HG02763 (cell line): ENCODE data around the gene EIF1AD.
"Not testable (repeated sequence)": the region's sequence is repeated elsewhere in the genome, so short reads cannot be mapped to it uniquely, and the experiment has no call there.

Experiments used
- ATAC-seq: cut with Tn5 transposase; IDR thresholded peaks from one replicate; pipeline ENCODE4 v1.9.1; 2021; ENCODE audit warnings: mild to moderate bottlenecking, moderate library complexity; ENCODE audit not compliant: unreplicated experiment

EIF1AD gene

GRCh38 chr11:66001942-66002647 lies at the start of gene EIF1AD, which contains the start of gene BANF1:
Gene EIF1AD, minus strand, starts transcription at chr11:66002157. Its CDS starts 1,768 bp downstream, at chr11:66000389.
Gene BANF1, plus strand, starts transcription at chr11:66002503. Its CDS starts 748 bp downstream, at chr11:66003251.
- ATAC-seq: peak; percentile 76

- ATAC-seq: no peak
These were observed 49.4 kb upstream of the EIF1AD start for GRCh38 chr11:66051371-66051765.

GRCh38 chr11:66050581-66051231 lies 48.7 kb upstream of the EIF1AD start:
- ATAC-seq: no peak

- ATAC-seq: no peak
These were observed 46.8 kb upstream of the EIF1AD start, which contains the start of gene GAL3ST3 for GRCh38 chr11:66048547-66049323. Gene GAL3ST3, minus strand, starts transcription at chr11:66049161. Its CDS starts 3,746 bp downstream, at chr11:66045415.

- ATAC-seq: no peak
These were observed 45.8 kb upstream of the EIF1AD start for GRCh38 chr11:66047541-66048365.

- no peak for ATAC-seq
These were observed 44.9 kb upstream of the EIF1AD start for GRCh38 chr11:66046901-66047300.

- no peak for ATAC-seq
These were observed 43.3 kb upstream of the EIF1AD start for GRCh38 chr11:66045177-66045639.

- ATAC-seq: no peak
These were observed 42.8 kb upstream of the EIF1AD start for GRCh38 chr11:66044757-66045156.

GRCh38 chr11:66042996-66043906 lies 41.3 kb upstream of the EIF1AD start:
- no peak for ATAC-seq

GRCh38 chr11:66042227-66042995 lies 40.5 kb upstream of the EIF1AD start:
- ATAC-seq: no peak

- no peak for ATAC-seq
These were observed 37.8 kb upstream of the EIF1AD start for GRCh38 chr11:66039765-66040164.

GRCh38 chr11:66037327-66037726 lies 35.4 kb upstream of the EIF1AD start:
- no peak for ATAC-seq

GRCh38 chr11:66036334-66036710 lies 34.4 kb upstream of the EIF1AD start:
- no peak for ATAC-seq

GRCh38 chr11:66035653-66036333 lies 33.8 kb upstream of the EIF1AD start:
- no peak for ATAC-seq

- ATAC-seq: no peak
These were observed 31.2 kb upstream of the EIF1AD start for GRCh38 chr11:66032957-66033735.

GRCh38 chr11:66026017-66026529 lies 24.1 kb upstream of the EIF1AD start, which contains the start of gene CATSPER1:
Gene CATSPER1, minus strand, starts transcription at chr11:66026479. Its CDS starts 100 bp downstream, at chr11:66026379.
- no peak for ATAC-seq

GRCh38 chr11:66023186-66023440 lies 21.2 kb upstream of the EIF1AD start:
- ATAC-seq: not testable (repeated sequence)
